Stomach (tissue), 4 donors: Measurements from ENCODE around the gene CACNA1E.

ENCODE experiments used
- CTCF ChIP-seq, 7 experiments: fragments of 450-650 bp in 4 of 7; fragments of 200-600 bp in 3 of 7; sonication (generic) in 3 of 7; IDR thresholded peaks; one replicate each; pipeline ENCODE4 v1.5.1; 2016 to 2019; ENCODE audit warnings: antibody characterized with exemption in 7 of 7, control low read depth in 2 of 7, mild to moderate bottlenecking in 1 of 7
- POLR2A ChIP-seq, 4 donors: fragments of 450-650 bp; IDR thresholded peaks; one replicate each; pipeline ENCODE4 v1.6.1; 2016; ENCODE audit warnings: antibody characterized with exemption in 4 of 4, control low read depth in 2 of 4, mild to moderate bottlenecking in 1 of 4, moderate library complexity in 1 of 4

GRCh38 chr1:181849071-181849470, 365.8 kb downstream of the CACNA1E start:
- TF ChIP-seq CTCF (IDR thresholded peaks at IDR 0.05) (no peak), POLR2A (IDR thresholded peaks at IDR 0.05) (no peak)
